Natural killer cell (primary cell): ENCODE measurements around the gene UBD. TPM values are rescaled to one million over a fixed set of nuclear protein-coding genes. Genes with fewer than 3 reads are reported as not detected.

ENCODE experiments used
- ATAC-seq, 3 donors: fragments of 150-1000 bp in 2 of 3; fragments of 200-7000 bp in 1 of 3; cut with Tn5 transposase; 1 replicate in 1 of 3; 2 replicates in 2 of 3; pipeline ENCODE4 v1.10.0; 2021; ENCODE audit warnings: mild to moderate bottlenecking in 2 of 3, moderate library complexity in 2 of 3
- DNase-seq, 2 donors: peaks; one replicate each; pipeline versions ENCODE4 v3.0.0 to v3.0.0-alpha.2; 2013 to 2021; ENCODE audit warnings: mixed read lengths in 1 of 2
- H3K27ac ChIP-seq: one replicate; pipeline ENCODE4 v1.5.1; 2013; ENCODE audit warnings: mild to moderate bottlenecking, low read length
- H3K27me3 ChIP-seq: one replicate; pipeline ENCODE4 v1.6.1; 2013; ENCODE audit warnings: low read length; ENCODE audit not compliant: control insufficient read depth, insufficient read depth
- H3K36me3 ChIP-seq: one replicate; pipeline ENCODE4 v1.6.1; 2013; ENCODE audit warnings: low read length; ENCODE audit not compliant: control insufficient read depth, insufficient read depth
- H3K4me1 ChIP-seq: one replicate; pipeline ENCODE4 v1.6.1; 2013; ENCODE audit warnings: low read length; ENCODE audit not compliant: control insufficient read depth, insufficient read depth
- H3K4me3 ChIP-seq: one replicate; pipeline ENCODE4 v1.5.1; 2013; ENCODE audit warnings: low read length
- H3K9me3 ChIP-seq: one replicate; pipeline ENCODE4 v1.6.1; 2013; ENCODE audit warnings: low read length; ENCODE audit not compliant: control insufficient read depth, insufficient read depth
- H3K27ac Mint-ChIP-seq, 2 donors: one replicate each; pipeline ENCODE4 v1.8.0; 2022; ENCODE audit warnings: mild to moderate bottlenecking in 2 of 2, mixed read lengths in 2 of 2, moderate library complexity in 1 of 2
- H3K27me3 Mint-ChIP-seq, 2 donors: one replicate each; pipeline ENCODE4 v1.8.0; 2022; ENCODE audit warnings: low read depth in 2 of 2, mixed read lengths in 2 of 2
- H3K36me3 Mint-ChIP-seq: one replicate; pipeline ENCODE4 v1.8.0; 2022; ENCODE audit warnings: mixed read lengths
- H3K4me1 Mint-ChIP-seq, 2 donors: one replicate each; pipeline ENCODE4 v1.8.0; 2022; ENCODE audit warnings: mixed read lengths in 2 of 2
- H3K4me3 Mint-ChIP-seq: one replicate; pipeline ENCODE4 v1.8.0; 2022; ENCODE audit warnings: mild to moderate bottlenecking, moderate library complexity, mixed read lengths
- H3K9me3 Mint-ChIP-seq, 2 donors: one replicate each; pipeline ENCODE4 v1.8.0; 2022; ENCODE audit warnings: mixed read lengths in 2 of 2
- CTCF ChIP-seq: fragments of 200-600 bp; IDR thresholded peaks from one replicate; pipeline ENCODE4 v1.8.0; 2022; ENCODE audit warnings: antibody characterized with exemption
- WGBS: methylation state at CpG from one replicate; pipeline ENCODE4 v1.1.7; 2013; ENCODE audit warnings: missing lambda C conversion rate; ENCODE audit not compliant: insufficient coverage; 5-methylcytosine and 5-hydroxymethylcytosine counted together
- intact Hi-C: fragments of 100-400 bp; cut with micrococcal nuclease; formaldehyde crosslinking; loops from one replicate; pipeline ENCODE4 v1.14.2; 2022
- total RNA-seq, 4 donors: library from RNA; stranded (reverse); fragments of 120-200 nt in 1 of 4; gene quantifications; one replicate each; pipeline versions ENCODE4 v1.2.3 to v1.2.4, GENCODE V29; 2013 to 2022

The UBD gene
- total RNA-seq, 3 donors from 2014 or later (not counting 1 experiment from before 2014, with no cell fraction given), result not detected

GRCh38 chr6:29530671-29531310, 28.7 kb downstream of the UBD start:
- DNase-seq (no peak), ATAC-seq (no peak)
- Histone ChIP-seq H3K9me3 (no peaks in the 10 kb centered on the region), H3K27me3 (no peaks in the 10 kb centered on the region), H3K36me3 (no peaks in the 10 kb centered on the region), H3K4me1 (no peaks in the 10 kb centered on the region), H3K4me3 (no peak overlapping the region), H3K27ac (no peak overlapping the region)
- H3K4me1 Mint-ChIP-seq, result no peaks in the 10 kb centered on the region
- no peak overlapping the region for H3K27ac Mint-ChIP-seq
- no peak overlapping the region for H3K4me3 Mint-ChIP-seq
- intact Hi-C loops, result no loop called here
- no peaks in the 10 kb centered on the region for H3K9me3 Mint-ChIP-seq
- TF ChIP-seq CTCF, result no peak
- WGBS, result 97% methylated on average over 2 of the region's 2 CpGs
- H3K36me3 Mint-ChIP-seq, result no peaks in the 10 kb centered on the region
- H3K27me3 Mint-ChIP-seq, result peaks cover 4 to 6% of the 10 kb centered on the region in 2 donors

DNA sequence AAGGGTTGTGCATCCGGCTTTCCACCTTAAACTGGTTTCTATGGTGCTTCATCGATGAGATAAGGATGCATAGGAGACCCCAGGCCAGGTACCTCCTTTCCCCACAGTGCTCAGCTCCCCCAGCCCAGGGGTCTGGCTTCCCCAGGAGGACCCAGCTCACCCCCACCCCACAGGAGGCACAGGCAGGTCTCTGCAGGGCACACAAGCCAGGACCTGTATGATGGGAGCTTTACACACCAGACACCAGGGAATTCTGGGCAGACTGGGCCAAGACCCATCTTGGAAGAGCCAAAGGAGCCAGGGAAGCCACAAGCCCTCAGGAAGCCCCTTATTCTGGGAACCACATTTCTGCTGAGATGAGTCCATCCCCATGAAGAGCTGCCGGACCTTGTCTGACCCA, 29.6 kb downstream of the UBD start:
- Mint-ChIP-seq H3K4me3 (no peak overlapping the region), H3K9me3 (no peaks in the 10 kb centered on the region), H3K27me3 (peaks cover 6 to 7% of the 10 kb centered on the region in 2 donors), H3K36me3 (no peaks in the 10 kb centered on the region), H3K27ac (no peak overlapping the region), H3K4me1 (no peaks in the 10 kb centered on the region)
- Histone ChIP-seq H3K4me3 (no peak overlapping the region), H3K9me3 (no peaks in the 10 kb centered on the region), H3K36me3 (no peaks in the 10 kb centered on the region), H3K27ac (no peak overlapping the region), H3K27me3 (no peaks in the 10 kb centered on the region), H3K4me1 (no peaks in the 10 kb centered on the region)
- WGBS, result 90% methylated on average over 3 of the region's 3 CpGs
- ATAC-seq (no peak), DNase-seq (no peak)
- intact Hi-C loops, result no loop called here
- no peak for TF ChIP-seq CTCF

- Histone ChIP-seq H3K27ac (no peak overlapping the region), H3K27me3 (no peaks in the 10 kb centered on the region), H3K36me3 (no peaks in the 10 kb centered on the region), H3K4me3 (no peak overlapping the region), H3K4me1 (no peaks in the 10 kb centered on the region), H3K9me3 (no peaks in the 10 kb centered on the region)
- Mint-ChIP-seq H3K27ac (no peak overlapping the region), H3K27me3 (peaks cover 6 to 11% of the 10 kb centered on the region in 2 donors), H3K4me1 (no peaks in the 10 kb centered on the region), H3K9me3 (no peaks in the 10 kb centered on the region), H3K36me3 (no peaks in the 10 kb centered on the region), H3K4me3 (no peak overlapping the region)
- WGBS, result 93% methylated on average over 2 of the region's 2 CpGs
- DNase-seq (no peak), ATAC-seq (no peak)
- intact Hi-C loops, result no loop called here
- no peak for TF ChIP-seq CTCF
These were observed 30.5 kb downstream of the UBD start for GRCh38 chr6:29528988-29529560.
